Superior temporal gyrus (tissue), 1 donor: ENCODE results near the gene B3GNT7.

Source experiments
- DNase-seq: peaks from one replicate; pipeline ENCODE4 v3.0.0-alpha.2; 2016; ENCODE audit errors: extremely low spot score

Gene B3GNT7

GRCh38 chr2:231384109-231384435, 11.4 kb upstream of the B3GNT7 start:
- no peak for DNase-seq

DNA sequence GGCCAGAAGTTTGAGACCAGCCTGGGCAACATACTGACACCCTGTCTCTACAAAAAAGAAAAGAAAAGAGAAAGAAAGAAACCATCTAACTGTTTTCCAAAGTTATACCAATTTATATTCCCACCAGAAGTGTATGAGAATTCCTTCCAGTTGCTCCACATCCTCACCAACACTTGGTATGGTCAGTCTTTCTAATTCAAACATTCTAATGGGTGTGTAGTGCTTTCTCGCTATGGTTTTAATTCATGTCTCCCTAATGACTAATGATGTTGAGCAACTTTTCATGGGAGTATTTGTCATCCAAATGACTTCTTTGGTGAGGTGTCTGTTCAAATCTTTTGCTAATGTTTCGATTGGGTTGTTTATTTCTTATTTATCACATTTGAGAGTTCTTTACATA, 10.5 kb upstream of the B3GNT7 start:
- DNase-seq, result no peak

DNA sequence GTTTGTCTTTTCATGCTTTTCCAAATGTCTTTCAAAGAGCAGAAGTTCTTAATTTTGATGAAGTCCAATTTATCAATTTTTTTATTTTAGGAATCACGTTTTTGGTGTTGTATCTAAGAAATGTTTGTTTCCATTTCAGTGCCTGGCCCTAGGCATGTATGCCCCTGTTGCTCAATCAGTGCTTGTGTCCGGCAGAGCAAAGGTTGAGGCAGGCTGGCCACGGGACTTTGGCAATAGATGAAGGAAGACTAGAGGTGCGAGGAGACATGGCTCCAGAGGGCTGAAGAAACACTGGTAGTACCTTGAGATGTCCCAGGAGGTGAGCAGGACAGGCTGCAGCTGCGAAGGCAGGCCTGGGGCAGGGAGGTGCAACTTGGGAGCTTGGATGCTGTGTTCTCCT, 10.1 kb upstream of the B3GNT7 start:
- no peak for DNase-seq

GRCh38 chr2:231386446-231386845, 9.1 kb upstream of the B3GNT7 start:
- no peak for DNase-seq

GRCh38 chr2:231387904-231388724, 7.4 kb upstream of the B3GNT7 start:
- peak; percentile 95 for DNase-seq

- DNase-seq, result no peak
Measured at GRCh38 chr2:231388725-231389346, 6.7 kb upstream of the B3GNT7 start.

DNA sequence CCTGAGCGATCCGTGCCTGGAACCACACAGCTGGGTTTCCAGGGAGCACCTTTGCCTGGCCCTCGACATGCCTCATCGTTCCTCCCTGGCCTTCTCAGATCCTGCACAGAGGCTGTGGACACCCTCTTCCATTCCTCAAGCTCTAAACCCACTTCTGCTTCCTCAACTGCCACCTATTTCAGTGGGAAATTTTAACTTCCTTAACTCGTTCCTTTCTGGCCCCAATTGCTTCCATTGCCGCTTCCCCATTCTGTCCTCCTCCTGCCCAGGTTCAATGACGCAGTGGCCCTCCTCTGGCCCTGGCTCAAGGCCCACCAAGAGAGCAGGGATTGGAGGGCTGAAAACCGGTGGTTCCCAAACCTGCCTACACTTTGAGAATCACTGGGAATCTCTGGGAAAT, 4.8 kb upstream of the B3GNT7 start:
- no peak for DNase-seq

DNA sequence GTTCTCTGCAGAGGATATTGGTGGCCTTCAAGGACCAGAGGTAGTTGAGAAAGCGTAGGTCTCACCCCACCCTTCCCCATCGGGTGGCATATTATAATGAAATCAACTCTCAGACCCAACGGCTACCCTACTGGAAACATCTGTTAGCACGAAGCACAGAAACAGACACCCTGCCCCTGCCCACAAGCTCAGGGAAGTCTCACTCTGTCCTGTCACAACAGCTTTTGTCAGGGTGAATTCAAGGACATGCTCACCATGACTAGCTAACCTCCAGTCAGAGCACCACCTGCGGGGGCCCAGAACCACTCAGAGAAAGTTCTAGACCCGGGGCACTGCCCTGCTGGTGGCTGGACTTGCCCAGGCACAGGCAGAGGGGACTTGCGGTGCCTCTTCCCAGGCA, 3.5 kb upstream of the B3GNT7 start:
- DNase-seq, result no peak

- no peak for DNase-seq
Measured at GRCh38 chr2:231392431-231393148, 2.9 kb upstream of the B3GNT7 start.

GRCh38 chr2:231393149-231394131, 2.1 kb upstream of the B3GNT7 start:
- no peak for DNase-seq

DNA sequence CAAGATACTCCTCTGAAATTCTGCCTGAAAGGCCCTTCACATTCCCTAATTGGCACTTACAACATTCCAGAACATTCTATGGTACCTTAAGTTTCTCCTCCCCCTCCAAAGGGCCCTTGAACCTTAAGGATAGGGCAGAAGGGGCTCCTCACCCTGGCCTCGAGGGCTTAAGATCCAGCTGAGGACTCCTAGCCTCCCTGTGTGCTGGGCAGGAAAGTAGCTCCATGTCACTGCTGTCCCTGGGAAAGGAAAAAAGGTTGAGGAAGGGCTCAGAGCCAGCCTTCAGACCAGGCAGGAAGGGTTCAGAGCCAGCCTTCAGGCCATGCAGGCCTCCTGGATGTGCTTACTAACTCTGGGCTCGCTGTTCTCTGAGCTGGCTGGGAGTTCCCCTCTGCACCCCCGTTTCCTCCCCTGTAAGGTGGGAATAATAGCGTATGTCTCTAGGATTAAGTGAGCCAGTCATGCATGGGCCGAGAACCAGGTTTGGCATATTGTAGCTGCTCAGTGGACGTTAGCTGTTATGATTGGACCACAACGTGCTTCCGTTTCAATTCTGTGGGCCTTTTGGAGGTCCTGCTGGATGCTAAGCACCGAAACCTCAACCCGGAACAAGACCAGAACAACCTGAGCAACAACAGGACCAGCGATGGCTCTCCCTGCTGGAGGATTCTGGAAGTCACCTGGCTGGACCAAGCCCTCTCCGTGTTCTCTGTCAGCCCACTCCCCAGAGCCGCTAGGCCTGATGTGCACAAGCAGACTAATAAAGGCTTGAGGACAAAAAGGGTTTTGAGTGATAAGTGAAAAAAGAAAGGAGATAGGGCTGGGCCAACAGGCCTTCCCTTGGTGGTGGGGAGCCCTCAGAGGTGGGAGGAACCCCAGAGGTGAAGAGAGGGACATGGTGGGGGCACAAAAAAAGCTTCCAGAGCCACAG, 1.0 kb upstream of the B3GNT7 start:
- no peak for DNase-seq

DNA sequence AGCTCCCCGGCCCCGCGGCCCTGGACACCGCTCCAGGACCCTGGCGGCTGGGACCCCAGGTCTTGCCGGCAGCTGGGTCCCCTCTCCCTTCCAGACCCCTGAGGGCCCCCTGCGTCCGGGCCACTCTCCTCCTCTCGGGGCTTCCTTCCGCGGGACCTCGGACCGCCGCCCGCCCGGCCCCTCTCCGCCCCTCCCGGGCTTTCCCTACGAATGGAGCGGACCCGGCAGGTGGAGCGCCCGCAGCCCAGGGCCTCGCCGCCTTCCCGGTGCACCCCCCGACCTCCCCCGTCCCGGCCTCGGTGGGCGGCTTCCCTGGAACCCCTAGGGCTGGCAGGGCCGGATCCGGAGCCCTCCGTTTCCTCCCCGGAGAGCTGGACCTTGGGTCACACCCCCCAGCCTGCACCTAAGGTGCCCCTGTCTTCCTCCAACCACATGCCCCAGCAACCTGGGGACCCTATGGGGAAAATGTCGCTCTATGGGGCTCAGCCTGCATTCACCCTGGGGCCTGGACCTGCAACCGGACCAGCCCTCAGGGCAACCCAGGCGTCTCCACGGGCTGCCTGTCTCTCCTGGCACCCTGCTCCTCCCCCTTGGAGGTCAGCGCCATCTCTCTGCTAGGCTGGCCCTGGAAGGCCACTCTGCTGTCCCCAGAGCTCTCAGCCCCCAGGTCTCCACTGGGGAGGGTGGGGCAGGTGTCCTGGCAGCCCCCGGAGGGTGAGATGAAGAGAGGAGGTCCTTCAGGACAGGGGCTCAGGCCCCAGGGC, 730 bp downstream of the B3GNT7 start:
- DNase-seq, result no peak

DNA sequence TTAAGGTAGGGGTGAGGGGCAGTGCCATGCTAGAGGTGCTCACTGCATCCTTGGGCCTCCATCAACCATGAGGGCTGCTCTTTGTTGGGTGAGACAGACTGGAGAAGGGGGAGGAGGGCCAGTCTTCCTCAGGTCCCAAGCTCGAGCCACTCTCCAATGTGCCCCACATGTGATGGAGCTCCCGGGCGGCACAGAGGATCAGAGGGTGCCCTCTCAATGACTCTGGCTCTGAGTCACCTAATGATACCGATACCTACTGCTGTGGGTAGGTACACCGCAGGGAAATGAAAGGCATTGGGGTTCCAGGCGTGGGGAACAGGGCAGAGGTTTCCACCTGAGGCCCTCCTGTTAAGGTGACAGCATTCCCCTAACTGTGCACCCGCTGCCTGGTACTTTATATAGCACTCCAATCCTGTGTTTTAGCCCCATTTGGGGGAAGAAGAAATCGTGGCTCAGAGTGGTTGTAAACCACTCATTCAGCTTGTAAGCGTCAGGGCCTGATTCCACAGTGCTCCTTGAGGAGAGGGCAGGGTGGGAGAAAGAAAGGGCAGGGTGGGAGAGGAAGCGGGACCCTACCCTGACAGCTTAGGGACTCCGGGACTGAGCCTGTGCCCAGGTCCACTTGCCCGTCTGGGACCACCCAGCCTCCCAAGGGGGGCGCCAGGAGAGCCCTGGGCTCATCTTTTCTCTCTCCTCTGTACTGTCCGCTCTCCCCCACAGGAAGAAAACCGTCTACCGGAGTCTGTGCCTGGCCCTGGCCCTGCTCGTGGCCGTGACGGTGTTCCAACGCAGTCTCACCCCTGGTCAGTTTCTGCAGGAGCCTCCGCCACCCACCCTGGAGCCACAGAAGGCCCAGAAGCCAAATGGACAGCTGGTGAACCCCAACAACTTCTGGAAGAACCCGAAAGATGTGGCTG, 1.8 kb downstream of the B3GNT7 start:
- no peak for DNase-seq

DNA sequence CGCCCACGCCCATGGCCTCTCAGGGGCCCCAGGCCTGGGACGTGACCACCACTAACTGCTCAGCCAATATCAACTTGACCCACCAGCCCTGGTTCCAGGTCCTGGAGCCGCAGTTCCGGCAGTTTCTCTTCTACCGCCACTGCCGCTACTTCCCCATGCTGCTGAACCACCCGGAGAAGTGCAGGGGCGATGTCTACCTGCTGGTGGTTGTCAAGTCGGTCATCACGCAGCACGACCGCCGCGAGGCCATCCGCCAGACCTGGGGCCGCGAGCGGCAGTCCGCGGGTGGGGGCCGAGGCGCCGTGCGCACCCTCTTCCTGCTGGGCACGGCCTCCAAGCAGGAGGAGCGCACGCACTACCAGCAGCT, 2.4 kb downstream of the B3GNT7 start:
- DNase-seq, result no peak

DNA sequence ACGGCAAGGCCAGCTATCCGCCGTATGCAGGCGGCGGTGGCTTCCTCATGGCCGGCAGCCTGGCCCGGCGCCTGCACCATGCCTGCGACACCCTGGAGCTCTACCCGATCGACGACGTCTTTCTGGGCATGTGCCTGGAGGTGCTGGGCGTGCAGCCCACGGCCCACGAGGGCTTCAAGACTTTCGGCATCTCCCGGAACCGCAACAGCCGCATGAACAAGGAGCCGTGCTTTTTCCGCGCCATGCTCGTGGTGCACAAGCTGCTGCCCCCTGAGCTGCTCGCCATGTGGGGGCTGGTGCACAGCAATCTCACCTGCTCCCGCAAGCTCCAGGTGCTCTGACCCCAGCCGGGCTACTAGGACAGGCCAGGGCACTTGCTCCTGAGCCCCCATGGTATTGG, 3.1 kb downstream of the B3GNT7 start:
- no peak for DNase-seq

DNA sequence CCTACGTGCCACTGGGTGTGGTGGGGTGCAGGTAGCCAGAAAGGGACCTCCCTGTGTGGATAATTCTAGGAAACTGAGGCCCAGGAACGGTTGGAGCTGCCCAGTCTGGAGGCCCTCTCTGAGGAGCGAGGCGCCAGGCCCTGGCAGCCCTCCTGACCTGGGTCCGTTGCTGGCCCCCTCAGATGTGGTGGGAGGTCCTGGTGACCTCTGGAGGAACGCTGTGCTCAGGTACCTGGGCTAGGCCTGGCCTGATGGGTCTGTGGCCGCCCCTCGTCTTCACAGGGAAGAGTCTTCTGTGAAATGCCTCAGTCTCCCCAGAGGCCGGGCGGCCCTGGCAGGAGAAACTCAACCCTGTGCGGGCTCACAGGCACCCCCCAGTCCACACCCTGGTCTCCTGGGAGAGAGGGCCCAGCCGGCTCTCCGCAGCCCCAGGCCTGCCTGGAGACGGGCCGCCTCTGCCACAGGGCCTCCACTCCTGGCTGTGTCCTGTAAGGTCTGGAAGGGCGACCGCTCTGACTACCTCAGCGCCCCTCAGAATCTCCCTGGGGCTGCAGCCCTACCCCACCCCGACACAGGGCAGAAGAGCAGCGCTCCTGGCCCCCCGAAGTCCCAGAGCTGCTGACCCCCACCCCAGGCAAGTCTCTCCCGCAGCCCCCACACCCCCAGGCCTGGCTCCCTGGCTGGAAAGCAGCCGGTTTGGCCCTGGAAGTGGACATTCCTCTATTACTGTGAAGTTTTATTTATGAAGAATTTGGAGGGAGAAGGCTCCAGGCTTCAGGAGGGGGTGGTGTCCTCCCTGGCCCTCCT, 3.7 kb downstream of the B3GNT7 start:
- no peak for DNase-seq

DNA sequence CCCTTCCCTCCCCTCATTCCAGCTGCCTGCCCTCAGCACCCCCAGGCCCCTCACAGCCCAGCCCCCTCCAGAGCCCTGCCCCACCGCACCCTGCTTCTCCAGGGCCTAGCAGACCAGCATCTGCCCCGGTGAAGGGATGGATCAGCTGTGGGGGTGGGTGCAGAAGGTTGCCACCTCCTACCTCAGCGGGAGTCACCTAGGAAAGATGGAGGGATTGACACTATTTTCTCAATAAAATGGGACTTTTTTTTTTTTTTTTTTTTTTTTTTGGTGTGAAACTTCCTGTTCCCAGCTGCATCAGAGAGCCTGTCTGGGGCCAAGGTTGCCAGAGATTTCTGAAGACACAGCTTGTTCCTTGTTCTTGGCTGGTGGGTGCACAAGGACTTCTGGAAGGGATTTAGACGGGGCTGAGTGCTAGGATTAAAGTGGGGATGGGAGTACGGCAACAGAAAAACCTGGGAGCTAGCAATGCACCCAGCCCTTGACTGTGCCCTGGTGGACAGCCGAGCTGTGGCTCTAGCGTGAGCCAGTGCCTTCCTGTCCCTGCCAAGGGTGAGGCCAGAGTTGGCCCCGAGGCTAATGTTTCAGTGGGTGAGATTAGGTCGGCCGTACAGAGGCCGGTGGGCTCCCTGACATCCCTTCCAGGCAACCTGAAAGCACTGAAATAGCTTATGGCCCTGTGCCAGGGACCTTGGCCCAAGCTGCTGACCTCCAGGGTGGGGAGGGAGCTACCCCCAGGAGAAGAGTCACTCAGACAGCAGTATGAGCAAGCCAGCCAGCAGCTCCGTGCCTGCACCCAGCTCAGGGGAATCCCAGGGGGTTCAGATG, 4.6 kb downstream of the B3GNT7 start:
- DNase-seq, result peak; percentile 52
